Progenitor cell of endocrine pancreas (in vitro differentiated cells): Measurements from ENCODE around the gene RGS3. TPM values are rescaled to one million over a fixed set of nuclear protein-coding genes. Genes with fewer than 3 reads are reported as not detected.

Experiments used
- DNase-seq: peaks from one replicate; pipeline ENCODE4 v3.0.0; 2021; ENCODE audit warnings: low spot score; ENCODE audit not compliant: unreplicated experiment
- H3K27ac Mint-ChIP-seq: 2 replicates; pipeline ENCODE4 v1.8.0; 2021; ENCODE audit warnings: mild to moderate bottlenecking, moderate library complexity, mixed read lengths
- H3K27me3 Mint-ChIP-seq: 2 replicates; pipeline ENCODE4 v1.8.0; 2021; ENCODE audit warnings: mixed read lengths
- H3K36me3 Mint-ChIP-seq: 2 replicates; pipeline ENCODE4 v1.8.0; 2022; ENCODE audit warnings: mixed read lengths; ENCODE audit not compliant: insufficient read depth
- H3K4me1 Mint-ChIP-seq: 2 replicates; pipeline ENCODE4 v1.8.0; 2021; ENCODE audit warnings: low read depth, mixed read lengths
- H3K4me3 Mint-ChIP-seq: 2 replicates; pipeline ENCODE4 v1.8.0; 2021; ENCODE audit warnings: low read depth, mild to moderate bottlenecking, moderate library complexity, mixed read lengths
- H3K9me3 Mint-ChIP-seq: 2 replicates; pipeline ENCODE4 v1.8.0; 2021; ENCODE audit warnings: low read depth, mixed read lengths
- CTCF ChIP-seq: fragments of 200-600 bp; sonication (generic); IDR thresholded peaks from one replicate; pipeline ENCODE4 v1.5.0; 2021; ENCODE audit warnings: antibody characterized with exemption, mild to moderate bottlenecking; ENCODE audit not compliant: unreplicated experiment
- total RNA-seq: library from RNA; stranded (reverse); gene quantifications from 2 replicates; pipeline ENCODE4 v1.2.1, GENCODE V29; 2021

The RGS3 gene
- total RNA-seq, 1 donor from 2014 or later = 39.3 TPM

- Mint-ChIP-seq H3K27me3 (no peaks in the 10 kb centered on the region), H3K4me3 (no peak overlapping the region), H3K27ac (peak overlapping the region; percentile 33), H3K9me3 (no peaks in the 10 kb centered on the region), H3K4me1 (peaks cover 31% of the 10 kb centered on the region), H3K36me3 (peaks cover 15% of the 10 kb centered on the region)
- no peak for TF ChIP-seq CTCF
- no peak for DNase-seq
Observed at GRCh38 chr9:113511856-113512761, 48.6 kb downstream of the RGS3 start.

GRCh38 chr9:113513111-113513510, 49.6 kb downstream of the RGS3 start:
- Mint-ChIP-seq H3K4me3 (no peak overlapping the region), H3K27me3 (no peaks in the 10 kb centered on the region), H3K9me3 (no peaks in the 10 kb centered on the region), H3K27ac (no peak overlapping the region), H3K4me1 (peaks cover 34% of the 10 kb centered on the region), H3K36me3 (peaks cover 13% of the 10 kb centered on the region)
- TF ChIP-seq CTCF = no peak
- no peak for DNase-seq

GRCh38 chr9:113513536-113513935, 50.0 kb downstream of the RGS3 start:
- no peaks in the 10 kb centered on the region for H3K27me3 Mint-ChIP-seq
- no peaks in the 10 kb centered on the region for H3K9me3 Mint-ChIP-seq
- peaks cover 34% of the 10 kb centered on the region for H3K4me1 Mint-ChIP-seq
- H3K27ac Mint-ChIP-seq = no peak overlapping the region
- H3K36me3 Mint-ChIP-seq = peaks cover 11% of the 10 kb centered on the region
- DNase-seq = no peak
- H3K4me3 Mint-ChIP-seq = no peak overlapping the region
- TF ChIP-seq CTCF = no peak

GRCh38 chr9:113514061-113514460, 50.5 kb downstream of the RGS3 start:
- H3K4me1 Mint-ChIP-seq = peaks cover 36% of the 10 kb centered on the region
- DNase-seq = no peak
- no peak overlapping the region for H3K4me3 Mint-ChIP-seq
- H3K36me3 Mint-ChIP-seq = peaks cover 10% of the 10 kb centered on the region
- no peak for TF ChIP-seq CTCF
- H3K27ac Mint-ChIP-seq = peak overlapping the region; percentile 26
- no peaks in the 10 kb centered on the region for H3K9me3 Mint-ChIP-seq
- no peaks in the 10 kb centered on the region for H3K27me3 Mint-ChIP-seq

- no peaks in the 10 kb centered on the region for H3K9me3 Mint-ChIP-seq
- TF ChIP-seq CTCF = no peak
Observed at GRCh38 chr9:113514748-113515147, 51.2 kb downstream of the RGS3 start.

More at GRCh38 chr9:113514748-113515147, 51.2 kb downstream of the RGS3 start:
- peaks cover 41% of the 10 kb centered on the region for H3K4me1 Mint-ChIP-seq
- peaks cover 10% of the 10 kb centered on the region for H3K36me3 Mint-ChIP-seq
- no peak for DNase-seq
- no peaks in the 10 kb centered on the region for H3K27me3 Mint-ChIP-seq
- peak overlapping the region; percentile 81 for H3K27ac Mint-ChIP-seq
- H3K4me3 Mint-ChIP-seq = no peak overlapping the region
